ENCODE measurements around the gene BRF1. TPM values are rescaled to one million over a fixed set of nuclear protein-coding genes. Genes with fewer than 3 reads are reported as not detected.
"Not testable (repeated sequence)": the region's sequence is repeated elsewhere in the genome, so short reads cannot be mapped to it uniquely, and the experiment has no call there.

The BRF1 gene
- total and polyA plus RNA-seq, 8 donors: 13.6 to 50.2 (median 20.4) TPM

- Histone ChIP-seq H3K4me1 (peaks cover 0 to 9% (median 5%) of the 10 kb centered on the region in 3 donors), H3K4me3 (no peak overlapping the region), H3K27me3 (no peaks in the 10 kb centered on the region), H3K9me3 (no peaks in the 10 kb centered on the region), H3K27ac (no peak overlapping the region), H3K36me3 (no peaks in the 10 kb centered on the region)
- intact Hi-C loops (cut with DNase I): no loop called here
- TF ChIP-seq, protein P1, sequence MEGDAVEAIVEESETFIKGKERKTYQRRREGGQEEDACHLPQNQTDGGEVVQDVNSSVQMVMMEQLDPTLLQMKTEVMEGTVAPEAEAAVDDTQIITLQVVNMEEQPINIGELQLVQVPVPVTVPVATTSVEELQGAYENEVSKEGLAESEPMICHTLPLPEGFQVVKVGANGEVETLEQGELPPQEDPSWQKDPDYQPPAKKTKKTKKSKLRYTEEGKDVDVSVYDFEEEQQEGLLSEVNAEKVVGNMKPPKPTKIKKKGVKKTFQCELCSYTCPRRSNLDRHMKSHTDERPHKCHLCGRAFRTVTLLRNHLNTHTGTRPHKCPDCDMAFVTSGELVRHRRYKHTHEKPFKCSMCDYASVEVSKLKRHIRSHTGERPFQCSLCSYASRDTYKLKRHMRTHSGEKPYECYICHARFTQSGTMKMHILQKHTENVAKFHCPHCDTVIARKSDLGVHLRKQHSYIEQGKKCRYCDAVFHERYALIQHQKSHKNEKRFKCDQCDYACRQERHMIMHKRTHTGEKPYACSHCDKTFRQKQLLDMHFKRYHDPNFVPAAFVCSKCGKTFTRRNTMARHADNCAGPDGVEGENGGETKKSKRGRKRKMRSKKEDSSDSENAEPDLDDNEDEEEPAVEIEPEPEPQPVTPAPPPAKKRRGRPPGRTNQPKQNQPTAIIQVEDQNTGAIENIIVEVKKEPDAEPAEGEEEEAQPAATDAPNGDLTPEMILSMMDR (IDR thresholded peaks at IDR 0.05): no peak
- no peak for DNase-seq
- WGBS, 2 donors: 77 to 81% methylated on average over 13 of the region's 13 CpGs
- ATAC-seq: peak in 1 of 4 donors; percentile 17
- FAIRE-seq: no peak
Measured at GRCh38 chr14:105290621-105291346, 10.0 kb downstream of the BRF1 start.

GRCh38 chr14:105288936-105289335 lies 11.9 kb downstream of the BRF1 start:
- intact Hi-C loops (cut with DNase I): loop anchor here in 1 of 3 donors (10.0 kb wide), 2 partner anchors 66 to 204 kb away; no protein-coding TSS in a partner anchor
- not testable (repeated sequence) for H3K9me3 ChIP-seq, ATAC-seq, FAIRE-seq, H3K4me1 ChIP-seq, H3K27me3 ChIP-seq, H3K27ac ChIP-seq, H3K4me3 ChIP-seq, H3K36me3 ChIP-seq, DNase-seq
- 83% methylated on average over 6 of the region's 6 CpGs for WGBS, 2 donors

GRCh38 chr14:105287249-105288102 lies 13.3 kb downstream of the BRF1 start:
- H3K36me3 ChIP-seq: no peaks in the 10 kb centered on the region
- H3K27ac ChIP-seq: no peak overlapping the region
- DNase-seq (peak in 1 of 6 donors; percentile 12), ATAC-seq (no peak), FAIRE-seq (no peak)
- H3K4me1 ChIP-seq: peaks cover 10 to 17% (median 16%) of the 10 kb centered on the region in 3 donors
- intact Hi-C loops (cut with DNase I): loop anchor here in 1 of 3 donors (10.0 kb wide), 2 partner anchors 67 to 203 kb away; no protein-coding TSS in a partner anchor
- H3K9me3 ChIP-seq: no peaks in the 10 kb centered on the region
- no peaks in the 10 kb centered on the region for H3K27me3 ChIP-seq
- no peak overlapping the region for H3K4me3 ChIP-seq
- TF ChIP-seq, protein P1 (IDR thresholded peaks at IDR 0.05): no peak
- WGBS, 2 donors: 83 to 85% methylated on average over 24 of the region's 24 CpGs

GRCh38 chr14:105286759-105287144 lies 14.0 kb downstream of the BRF1 start:
- DNase-seq (peak in 1 of 6 donors; percentile 11), FAIRE-seq (no peak), ATAC-seq (no peak)
- no peaks in the 10 kb centered on the region for H3K27me3 ChIP-seq
- no peak overlapping the region for H3K27ac ChIP-seq
- no peak overlapping the region for H3K4me3 ChIP-seq
- TF ChIP-seq, protein P1 (IDR thresholded peaks at IDR 0.05): no peak
- WGBS, 2 donors: 95% methylated on average over 9 of the region's 9 CpGs
- H3K9me3 ChIP-seq: no peaks in the 10 kb centered on the region
- no peaks in the 10 kb centered on the region for H3K36me3 ChIP-seq
- peaks cover 16 to 20% (median 17%) of the 10 kb centered on the region in 3 donors for H3K4me1 ChIP-seq
- intact Hi-C loops (cut with DNase I): loop anchor here in 1 of 3 donors (10.0 kb wide), 2 partner anchors 68 to 202 kb away; no protein-coding TSS in a partner anchor

DNA sequence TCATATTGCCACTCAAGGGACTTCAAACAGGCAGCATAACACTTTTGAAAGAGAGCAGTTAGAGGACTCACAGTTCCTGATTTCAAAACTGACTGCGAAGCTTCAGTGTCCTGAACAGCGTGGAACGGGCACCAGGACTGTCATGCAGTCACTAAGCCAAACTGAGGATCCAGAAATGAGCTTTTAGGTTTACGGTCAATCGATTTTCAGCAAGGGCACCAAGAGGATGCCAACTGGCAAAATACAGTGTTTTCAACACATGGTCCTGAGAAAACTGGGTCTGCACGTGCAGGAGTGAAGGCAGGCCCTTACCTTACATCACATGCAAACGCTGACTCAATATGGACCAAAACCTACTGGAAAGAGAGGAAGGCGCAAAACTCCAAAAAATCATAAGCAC lies 15.6 kb downstream of the BRF1 start:
- intact Hi-C loops (cut with DNase I): loop anchor here in 1 of 3 donors (10.0 kb wide), 2 partner anchors 70 to 200 kb away; no protein-coding TSS in a partner anchor
- peaks cover 16 to 24% (median 22%) of the 10 kb centered on the region in 3 donors for H3K4me1 ChIP-seq
- no peak overlapping the region for H3K27ac ChIP-seq
- H3K4me3 ChIP-seq: no peak overlapping the region
- H3K9me3 ChIP-seq: no peaks in the 10 kb centered on the region
- TF ChIP-seq, protein P1 (IDR thresholded peaks at IDR 0.05): no peak
- no peak for FAIRE-seq
- WGBS, 2 donors: 44 to 51% methylated on average over 8 of the region's 8 CpGs
- DNase-seq: peak in 1 of 6 donors; percentile 50
- ATAC-seq: peak in 1 of 4 donors; percentile 38
- no peaks in the 10 kb centered on the region for H3K36me3 ChIP-seq
- H3K27me3 ChIP-seq: no peaks in the 10 kb centered on the region

Measured in pancreas (tissue), 10 donors.